Stomach (tissue), 4 donors: ENCODE measurements around the gene FAF2.

Experiments used
- CTCF ChIP-seq, 7 experiments: fragments of 450-650 bp in 4 of 7; fragments of 200-600 bp in 3 of 7; sonication (generic) in 3 of 7; IDR thresholded peaks; one replicate each; pipeline ENCODE4 v1.5.1; 2016 to 2019; ENCODE audit warnings: antibody characterized with exemption in 7 of 7, control low read depth in 2 of 7, mild to moderate bottlenecking in 1 of 7
- POLR2A ChIP-seq, 4 donors: fragments of 450-650 bp; IDR thresholded peaks; one replicate each; pipeline ENCODE4 v1.6.1; 2016; ENCODE audit warnings: antibody characterized with exemption in 4 of 4, control low read depth in 2 of 4, mild to moderate bottlenecking in 1 of 4, moderate library complexity in 1 of 4
- POLR2AphosphoS5 ChIP-seq, 3 donors: sonication (generic); formaldehyde crosslinking; IDR thresholded peaks; one replicate each; pipeline ENCODE4 v1.6.1; 2016; ENCODE audit warnings: antibody characterized with exemption in 3 of 3

GRCh38 chr5:176535101-176535663 lies 87.0 kb downstream of the FAF2 start:
- TF ChIP-seq POLR2A (IDR thresholded peaks at IDR 0.05) (no peak), CTCF (IDR thresholded peaks at IDR 0.05) (no peak), POLR2AphosphoS5 (IDR thresholded peaks at IDR 0.05) (peak in 2 of 3 donors; percentile 44 to 77)
